GM21367 (cell line): ENCODE results near the gene KIF5B.

ENCODE experiments used
- ATAC-seq: cut with Tn5 transposase; IDR thresholded peaks from one replicate; pipeline ENCODE4 v1.9.1; 2021; ENCODE audit not compliant: unreplicated experiment

KIF5B gene

GRCh38 chr10:31962826-31963588 is 93.2 kb downstream of the KIF5B start:
- ATAC-seq = no peak

GRCh38 chr10:31961277-31962074 is 94.7 kb downstream of the KIF5B start:
- ATAC-seq = no peak

- no peak for ATAC-seq
Measured at GRCh38 chr10:31959461-31960173, 96.6 kb downstream of the KIF5B start.
